ENCODE data around the gene MORN5.

The MORN5 gene

DNA sequence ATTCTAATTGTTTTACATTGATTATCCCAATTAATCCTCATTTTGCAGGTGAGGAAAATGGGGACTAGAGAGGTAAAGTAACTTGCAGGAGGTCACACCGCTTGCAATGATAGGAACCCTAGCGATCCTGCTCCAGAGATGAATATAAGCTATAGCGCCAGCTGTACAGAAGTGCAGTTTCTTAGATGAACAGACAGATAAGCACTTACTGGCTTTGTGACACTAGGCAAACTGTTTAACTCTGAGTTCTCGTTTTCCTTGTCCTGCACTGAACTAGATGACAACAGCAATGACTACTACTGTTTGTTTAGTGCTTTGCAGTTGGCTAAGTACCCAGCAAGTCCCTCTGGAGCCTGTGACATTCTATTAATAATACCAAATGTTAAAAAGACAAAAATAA is 57.9 kb downstream of the MORN5 start:
- H3K9ac ChIP-seq: peak overlapping the region in 1 of 11 experiments; percentile 67; a peak in 2 of 22 replicates
- H3K27me3 ChIP-seq: peaks cover 69 to 96% (median 84%) of the 10 kb centered on the region in 11 experiments
- no peak overlapping the region for H3K4me3 ChIP-seq

DNA sequence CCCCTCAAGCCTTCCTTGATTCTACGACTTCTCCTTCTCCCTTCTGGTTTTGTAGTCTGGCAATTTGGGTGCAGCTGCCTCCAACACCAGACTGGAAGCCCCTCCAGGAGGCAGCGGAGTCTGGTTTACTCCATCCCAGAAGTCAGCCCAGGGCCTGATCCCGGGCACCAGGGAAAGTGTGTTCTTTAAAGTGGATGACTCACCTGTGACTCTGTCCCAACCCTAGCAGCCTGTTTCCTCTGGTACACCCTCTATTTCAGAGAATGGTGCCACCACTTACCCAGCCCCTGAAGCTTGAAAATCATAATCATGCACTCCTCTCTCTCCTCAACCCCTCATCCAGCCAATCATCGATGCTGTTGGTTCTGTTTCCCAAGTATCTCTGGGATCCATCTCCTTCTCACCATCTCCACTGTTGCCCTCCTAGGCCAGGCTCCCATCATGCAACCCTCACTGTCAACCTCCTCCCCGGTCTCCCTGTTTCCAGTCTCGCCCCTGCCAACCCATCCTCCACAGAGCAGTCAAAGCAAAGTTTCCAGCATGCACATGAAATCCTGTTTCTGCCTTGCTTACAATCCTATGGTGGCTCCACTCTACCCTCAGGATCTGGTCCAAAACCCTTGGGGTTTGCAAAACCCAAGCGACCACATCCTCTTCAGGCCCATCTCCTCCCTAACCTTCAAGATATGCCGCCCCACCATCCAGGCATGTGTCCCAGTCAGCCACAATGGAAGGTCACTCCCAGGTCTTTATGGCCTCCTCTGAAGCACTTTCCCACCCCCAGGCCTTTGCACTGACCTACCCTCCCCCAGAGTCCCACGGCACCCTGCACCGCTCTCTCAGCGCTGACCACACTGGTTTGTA is 58.6 kb downstream of the MORN5 start:
- peak overlapping the region in 8 of 11 experiments; percentile 64 to 79 (median 74); a peak in 16 of 22 replicates for H3K27ac ChIP-seq
- peaks cover 0 to 11% (median 0%) of the 10 kb centered on the region in 11 experiments; a peak in 6 of 22 replicates for H3K9me3 ChIP-seq (replicated peaks in 1 of 11)
- peak overlapping the region; percentile 89 to 98 (median 95) for H3K4me2 ChIP-seq
- peaks cover 62 to 95% (median 83%) of the 10 kb centered on the region in 11 experiments for H3K27me3 ChIP-seq
- peak overlapping the region; percentile 36 to 67 (median 52); a peak in 19 of 20 replicates for H3K4me3 ChIP-seq
- H3K4me1 ChIP-seq: peaks cover 51 to 76% (median 68%) of the 10 kb centered on the region in 10 experiments
- H4K20me1 ChIP-seq: peaks cover 0 to 21% (median 0%) of the 10 kb centered on the region in 11 experiments; a peak in 2 of 22 replicates
- TF ChIP-seq Cebpa-rat (IDR thresholded peaks at IDR 0.05): peak in 1 of 11 experiments; percentile 42; a peak in 2 of 22 replicates
- H3K9ac ChIP-seq: peak overlapping the region in 10 of 11 experiments; percentile 39 to 71 (median 66); a peak in 18 of 22 replicates
- H3K36me3 ChIP-seq: no peaks in the 10 kb centered on the region

More for the DNA sequence above, 57.9 kb downstream of the MORN5 start:
- peak overlapping the region in 5 of 11 experiments; percentile 69 to 79 (median 75); a peak in 9 of 22 replicates for H3K27ac ChIP-seq
- peaks cover 0 to 11% (median 0%) of the 10 kb centered on the region in 11 experiments; a peak in 6 of 22 replicates for H3K9me3 ChIP-seq (replicated peaks in 1 of 11)
- H3K4me2 ChIP-seq: peak overlapping the region; percentile 89 to 98 (median 95); a peak in 21 of 22 replicates
- no peak for TF ChIP-seq Cebpa-rat (IDR thresholded peaks at IDR 0.05)
- peaks cover 0 to 26% (median 0%) of the 10 kb centered on the region in 11 experiments; a peak in 2 of 22 replicates for H4K20me1 ChIP-seq
- H3K36me3 ChIP-seq: no peaks in the 10 kb centered on the region
- peaks cover 45 to 74% (median 65%) of the 10 kb centered on the region in 10 experiments for H3K4me1 ChIP-seq

DNA sequence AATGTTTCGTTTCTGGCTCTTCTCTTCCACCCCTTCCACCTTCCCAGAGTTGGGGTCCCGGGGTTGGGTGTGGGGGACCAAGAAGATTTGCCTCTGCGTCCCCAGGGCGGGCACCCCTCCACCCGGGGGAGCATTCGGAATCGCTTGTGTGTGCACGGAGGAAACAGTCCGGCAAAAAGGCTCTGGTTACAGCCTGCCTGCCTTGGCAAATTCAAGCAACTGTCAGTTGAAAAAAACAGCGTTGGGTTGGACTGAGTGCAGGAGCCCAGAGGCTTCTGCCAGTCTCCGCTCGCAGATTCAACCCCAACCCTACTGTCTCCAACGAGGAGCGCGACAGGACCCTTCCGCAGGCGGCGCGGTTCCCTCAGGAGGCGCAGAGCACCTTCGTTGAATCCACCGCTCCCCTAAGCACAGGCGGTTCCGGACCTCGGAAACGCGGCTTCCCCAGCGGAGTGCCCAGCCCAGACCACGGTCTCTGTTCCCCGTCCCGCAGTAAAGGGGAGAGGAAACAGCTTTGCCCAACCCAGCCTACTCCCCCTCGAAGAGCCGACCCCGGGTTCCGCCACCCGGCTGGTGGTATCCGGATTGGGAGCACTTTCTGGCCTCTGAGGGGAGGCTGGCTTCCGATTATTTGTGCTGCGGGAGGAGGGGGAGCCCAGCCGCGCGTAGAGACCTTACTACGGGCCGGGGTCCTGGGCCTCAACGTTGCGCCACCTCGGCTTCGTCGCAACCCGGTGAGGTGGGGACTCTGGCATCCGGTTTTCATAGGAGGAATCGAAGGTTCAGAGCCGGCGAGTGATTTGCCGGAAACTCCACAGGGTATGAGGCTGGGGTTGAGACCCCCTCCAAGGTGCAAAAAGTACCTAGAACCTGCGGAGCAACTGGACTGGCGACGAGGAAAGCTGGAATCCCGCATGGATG is 59.5 kb downstream of the MORN5 start:
- Histone ChIP-seq H3K27me3 (peaks cover 53 to 87% (median 79%) of the 10 kb centered on the region in 11 experiments), H3K9me3 (replicated peaks in 1 of 11) (peaks cover 0 to 11% (median 0%) of the 10 kb centered on the region in 11 experiments; a peak in 6 of 22 replicates), H4K20me1 (peaks cover 0 to 20% (median 0%) of the 10 kb centered on the region in 11 experiments; a peak in 2 of 22 replicates), H3K27ac (peak overlapping the region in 9 of 11 experiments; percentile 8 to 79 (median 73); a peak in 17 of 22 replicates), H3K4me2 (peak overlapping the region; percentile 89 to 98 (median 95)), H3K4me1 (peaks cover 46 to 70% (median 66%) of the 10 kb centered on the region in 10 experiments), H3K36me3 (no peaks in the 10 kb centered on the region), H3K4me3 (peak overlapping the region; percentile 36 to 67 (median 52); a peak in 19 of 20 replicates), H3K9ac (peak overlapping the region; percentile 39 to 71 (median 65); a peak in 19 of 22 replicates)
- TF ChIP-seq Cebpa-rat (IDR thresholded peaks at IDR 0.05): peak in 2 of 11 experiments; percentile 32 to 83; a peak in 3 of 22 replicates

DNA sequence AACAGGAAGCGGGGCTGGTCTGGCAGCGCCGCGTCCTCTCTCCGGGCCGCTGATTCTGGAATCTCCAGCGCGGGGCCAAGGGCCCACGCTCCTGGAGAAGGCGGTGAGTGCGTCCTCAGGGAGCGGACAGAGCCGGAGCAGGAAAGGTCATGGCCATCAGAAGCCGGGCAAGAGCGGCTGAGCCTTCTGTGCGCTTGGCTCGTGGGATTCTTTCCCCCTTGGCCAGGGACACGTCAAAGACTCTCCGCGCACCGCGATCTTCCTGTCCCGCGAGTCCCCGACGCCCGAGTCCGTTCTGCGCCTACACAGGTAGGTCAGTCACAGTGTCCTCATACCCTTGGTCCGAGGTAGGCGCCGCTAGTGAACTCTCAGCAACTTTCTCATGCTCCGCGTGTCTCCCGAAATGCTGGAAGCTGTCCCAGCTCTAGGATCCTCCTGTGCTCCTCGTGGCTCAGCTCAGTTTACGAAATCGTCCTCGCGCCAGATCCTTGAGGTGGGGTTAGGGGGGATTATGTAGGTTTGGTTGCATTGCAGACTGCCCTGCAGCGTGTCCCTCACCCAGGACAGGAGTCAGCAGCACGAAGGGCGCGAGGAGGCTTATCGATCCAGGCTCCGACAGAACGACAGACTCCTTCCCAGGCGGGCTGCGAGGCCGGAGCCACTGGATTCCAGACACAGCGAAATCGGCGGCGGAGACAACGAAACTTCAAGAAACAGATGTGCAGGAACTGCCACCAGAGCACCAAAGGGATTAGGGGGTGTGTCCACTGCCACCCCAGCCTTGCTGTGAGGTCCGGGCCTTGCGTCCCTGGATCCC is 60.4 kb downstream of the MORN5 start:
- peaks cover 0 to 20% (median 0%) of the 10 kb centered on the region in 11 experiments; a peak in 2 of 22 replicates for H4K20me1 ChIP-seq
- H3K4me2 ChIP-seq: peak overlapping the region; percentile 89 to 98 (median 95)
- peak overlapping the region in 7 of 11 experiments; percentile 62 to 71 (median 67); a peak in 10 of 22 replicates for H3K9ac ChIP-seq
- no peaks in the 10 kb centered on the region for H3K36me3 ChIP-seq
- H3K4me3 ChIP-seq: peak overlapping the region; percentile 36 to 67 (median 52); a peak in 15 of 20 replicates
- TF ChIP-seq Cebpa-rat (IDR thresholded peaks at IDR 0.05): no peak
- peaks cover 46 to 68% (median 64%) of the 10 kb centered on the region in 10 experiments for H3K4me1 ChIP-seq
- peaks cover 52 to 84% (median 77%) of the 10 kb centered on the region in 11 experiments for H3K27me3 ChIP-seq
- peaks cover 0 to 11% (median 0%) of the 10 kb centered on the region in 11 experiments; a peak in 6 of 22 replicates for H3K9me3 ChIP-seq (replicated peaks in 1 of 11)
- peak overlapping the region in 8 of 11 experiments; percentile 64 to 79 (median 74); a peak in 14 of 22 replicates for H3K27ac ChIP-seq

DNA sequence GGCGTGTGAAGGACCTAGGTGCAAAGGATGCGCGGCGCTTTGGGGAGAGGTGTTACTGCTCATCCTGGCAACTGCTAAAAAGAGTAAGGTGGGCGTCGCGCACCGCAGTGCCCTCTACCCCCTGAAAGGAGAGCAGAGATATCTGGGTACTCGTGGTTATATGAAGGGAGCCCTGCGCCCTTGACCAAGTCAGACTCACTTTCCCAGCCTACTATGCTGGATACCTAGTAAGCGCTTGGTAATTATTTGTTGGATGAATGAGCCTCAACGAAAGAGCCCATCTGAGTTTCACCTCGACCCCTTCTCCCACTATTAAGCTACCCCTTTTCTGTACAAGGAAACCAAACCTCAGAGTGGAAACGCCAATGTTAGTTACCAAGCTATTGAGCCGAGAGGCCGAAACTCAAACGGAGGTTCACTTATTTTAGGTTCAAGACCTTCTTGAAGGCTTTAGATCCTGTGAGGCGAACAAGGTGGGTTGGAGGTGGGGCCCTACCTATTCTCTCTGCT is 61.0 kb downstream of the MORN5 start:
- Histone ChIP-seq H3K9me3 (replicated peaks in 1 of 11) (peaks cover 0 to 14% (median 5%) of the 10 kb centered on the region in 11 experiments; a peak in 8 of 22 replicates), H3K27me3 (peaks cover 55 to 84% (median 77%) of the 10 kb centered on the region in 11 experiments), H3K27ac (peak overlapping the region in 7 of 11 experiments; percentile 24 to 79 (median 75); a peak in 14 of 22 replicates), H3K4me3 (peak overlapping the region in 7 of 10 experiments; percentile 1 to 61 (median 33); a peak in 9 of 20 replicates), H3K9ac (peak overlapping the region in 8 of 11 experiments; percentile 28 to 64 (median 59); a peak in 15 of 22 replicates), H3K36me3 (no peaks in the 10 kb centered on the region), H4K20me1 (peaks cover 0 to 20% (median 0%) of the 10 kb centered on the region in 11 experiments; a peak in 2 of 22 replicates), H3K4me2 (peak overlapping the region; percentile 73 to 97 (median 92); a peak in 21 of 22 replicates), H3K4me1 (peaks cover 46 to 68% (median 64%) of the 10 kb centered on the region in 10 experiments)
- TF ChIP-seq Cebpa-rat (IDR thresholded peaks at IDR 0.05): no peak

DNA sequence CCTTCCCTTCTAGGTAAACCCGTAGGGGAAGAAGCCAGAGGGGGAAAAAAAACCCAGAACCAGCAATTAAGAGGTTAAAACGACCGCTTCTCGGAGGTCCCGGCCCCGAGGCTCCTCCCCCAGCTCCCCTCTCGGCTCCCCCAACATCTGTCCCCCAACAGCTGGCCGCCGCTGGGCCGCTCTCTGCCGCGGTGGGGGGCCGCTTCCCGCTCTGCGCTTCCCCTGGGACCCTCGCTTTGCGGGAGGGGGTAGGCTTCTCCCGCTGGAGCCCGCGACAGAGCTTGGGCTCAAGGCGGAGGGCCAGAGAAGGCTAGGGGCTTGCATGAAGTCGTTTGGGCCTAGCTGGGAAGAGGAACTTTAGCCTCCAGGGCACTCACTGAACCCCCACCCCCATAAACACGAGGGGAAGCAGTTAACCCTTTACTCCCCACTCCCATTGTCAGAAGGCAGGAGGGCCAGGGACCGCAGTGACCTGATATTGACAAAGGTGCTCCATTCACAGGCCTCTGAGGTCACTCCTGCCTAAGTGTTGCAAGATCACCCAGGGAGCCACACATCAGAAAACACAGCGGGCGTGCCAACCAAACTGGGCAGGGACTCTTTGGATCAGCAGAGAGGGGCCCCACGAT is 61.6 kb downstream of the MORN5 start:
- Histone ChIP-seq H3K4me1 (peaks cover 46 to 68% (median 64%) of the 10 kb centered on the region in 10 experiments), H3K9ac (peak overlapping the region in 10 of 11 experiments; percentile 28 to 64 (median 56); a peak in 18 of 22 replicates), H3K27me3 (peaks cover 60 to 84% (median 78%) of the 10 kb centered on the region in 11 experiments), H3K4me2 (peak overlapping the region; percentile 73 to 97 (median 92)), H3K36me3 (no peaks in the 10 kb centered on the region), H4K20me1 (peaks cover 0 to 20% (median 0%) of the 10 kb centered on the region in 11 experiments; a peak in 2 of 22 replicates), H3K27ac (peak overlapping the region in 8 of 11 experiments; percentile 24 to 77 (median 66); a peak in 16 of 22 replicates), H3K9me3 (replicated peaks in 1 of 11) (peaks cover 0 to 20% (median 6%) of the 10 kb centered on the region in 11 experiments; a peak in 9 of 22 replicates), H3K4me3 (peak overlapping the region in 7 of 10 experiments; percentile 1 to 61 (median 33); a peak in 8 of 20 replicates)
- TF ChIP-seq Cebpa-rat (IDR thresholded peaks at IDR 0.05): no peak

Measured in BLaER1 treated with 17β-estradiol and CSF1 and Interleukin-3, amounts not matched to agents 10 nM and 100 nM (cell line).